Stimulated activated CD8-positive, alpha-beta memory T cell treated with anti-CD3 and anti-CD28 coated beads, Interleukin-12 subunit alpha, Interleukin-12 subunit beta, amount 100 ng/mL, for 1 hour (primary cell): ENCODE data around the gene TSKU.

Experiments used
- DNase-seq: peaks from one replicate; pipeline ENCODE4 v3.0.0-alpha.2; 2020; ENCODE audit warnings: low read depth

The TSKU gene

DNA sequence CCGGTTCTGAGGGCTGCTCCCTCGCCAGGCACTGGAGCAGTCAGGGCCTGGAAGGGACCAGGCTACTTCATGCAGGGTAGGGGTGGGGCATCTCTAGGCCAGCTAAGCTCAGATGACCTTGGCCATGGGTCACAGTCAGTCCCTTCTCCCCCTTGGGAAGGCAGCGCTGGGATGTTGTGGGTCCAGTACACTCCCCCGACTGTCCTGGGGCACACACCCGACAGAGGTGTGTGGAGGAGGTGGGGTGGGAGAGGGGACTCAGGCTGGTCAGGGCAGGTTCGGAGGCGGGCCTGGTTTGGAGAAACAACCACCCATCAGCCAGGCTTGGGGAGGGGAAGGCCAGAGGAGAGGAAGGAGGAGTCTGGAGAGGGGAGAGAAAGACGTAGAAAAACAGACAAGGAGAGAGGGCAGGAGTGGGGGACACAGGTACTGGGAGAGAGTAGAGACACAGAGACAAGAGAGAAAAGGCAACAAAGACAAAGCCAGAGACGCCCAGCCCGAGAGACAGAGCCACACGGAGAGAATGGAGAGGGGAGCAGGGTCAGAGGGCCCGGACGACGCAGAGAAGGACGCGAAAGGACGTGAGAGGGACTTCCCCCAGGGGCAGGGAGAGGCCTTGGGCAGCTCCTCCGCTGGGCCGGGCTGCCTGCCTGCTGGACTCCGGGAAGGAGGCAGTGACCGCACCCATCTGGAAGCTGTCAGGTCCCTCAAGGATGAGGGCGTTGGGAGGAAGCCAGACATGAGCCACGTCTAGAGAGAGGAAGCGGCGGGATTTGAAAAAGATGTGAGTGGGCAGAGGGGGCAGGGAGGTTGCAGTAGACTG is 30.6 kb upstream of the TSKU start:
- DNase-seq, result no peak

GRCh38 chr11:76753449-76753848 is 29.7 kb upstream of the TSKU start:
- DNase-seq, result no peak

DNA sequence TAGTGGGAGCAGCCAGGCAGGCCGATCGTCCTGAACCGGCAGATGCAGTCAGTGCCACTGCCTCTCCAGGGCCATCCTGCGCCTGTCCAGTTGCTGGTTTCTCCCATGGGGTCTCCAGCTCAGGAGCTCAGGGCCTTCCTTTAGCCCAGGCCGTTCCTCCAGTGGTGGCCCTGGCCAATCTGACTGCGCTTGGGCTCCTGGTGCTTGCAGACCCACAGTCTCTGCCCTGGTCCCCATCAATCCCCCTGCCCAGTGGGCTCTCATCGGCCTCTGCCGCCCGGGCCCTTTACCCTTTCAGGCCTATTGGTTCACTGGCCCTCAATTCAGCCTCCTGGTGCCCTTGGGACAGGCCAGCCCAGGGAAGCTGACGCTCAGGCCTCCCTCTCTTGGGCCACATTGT is 29.2 kb upstream of the TSKU start:
- DNase-seq, result no peak

GRCh38 chr11:76756341-76756741 is 26.8 kb upstream of the TSKU start:
- DNase-seq, result no peak

DNA sequence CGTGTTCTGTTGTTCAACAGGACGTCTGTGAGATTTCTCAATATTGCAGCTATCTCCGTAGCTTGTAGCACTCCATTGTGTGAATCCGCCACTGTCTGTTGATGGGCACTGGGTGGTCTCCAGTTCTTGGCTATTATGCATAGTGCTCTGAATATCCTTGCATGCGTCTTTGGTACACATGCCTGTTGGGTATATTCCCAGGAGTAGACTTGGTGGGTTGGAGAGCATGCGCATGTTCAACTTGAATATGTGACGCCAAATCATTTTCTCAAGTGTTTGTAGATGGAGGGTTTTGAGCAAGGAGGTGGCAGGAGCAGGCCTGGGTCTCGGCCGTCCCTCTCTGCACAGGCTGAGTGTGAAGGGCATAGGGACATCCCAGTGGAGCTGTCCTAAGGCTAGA is 24.8 kb upstream of the TSKU start:
- DNase-seq, result no peak

DNA sequence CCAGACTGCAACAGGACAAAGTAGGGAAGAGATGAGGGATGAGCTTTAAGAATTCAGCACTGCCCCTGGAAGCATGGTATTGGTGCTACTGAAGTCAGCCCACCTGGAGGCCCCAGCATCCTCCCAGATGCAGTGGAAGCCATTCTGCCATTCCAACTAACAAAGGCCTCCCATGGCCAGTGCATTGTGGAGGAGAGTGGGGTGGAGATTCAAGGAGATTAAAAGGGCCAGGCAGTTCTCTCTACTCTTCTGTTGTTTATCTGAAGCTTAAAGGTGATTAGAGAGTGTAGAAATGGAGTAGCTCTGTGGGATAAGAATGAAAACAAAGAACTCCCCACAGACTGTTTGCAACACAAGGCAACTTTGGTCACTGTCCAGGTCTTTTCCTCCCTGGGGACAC is 24.1 kb upstream of the TSKU start:
- no peak for DNase-seq

- DNase-seq, result no peak
These were observed 23.6 kb upstream of the TSKU start for GRCh38 chr11:76759517-76759916.

DNA sequence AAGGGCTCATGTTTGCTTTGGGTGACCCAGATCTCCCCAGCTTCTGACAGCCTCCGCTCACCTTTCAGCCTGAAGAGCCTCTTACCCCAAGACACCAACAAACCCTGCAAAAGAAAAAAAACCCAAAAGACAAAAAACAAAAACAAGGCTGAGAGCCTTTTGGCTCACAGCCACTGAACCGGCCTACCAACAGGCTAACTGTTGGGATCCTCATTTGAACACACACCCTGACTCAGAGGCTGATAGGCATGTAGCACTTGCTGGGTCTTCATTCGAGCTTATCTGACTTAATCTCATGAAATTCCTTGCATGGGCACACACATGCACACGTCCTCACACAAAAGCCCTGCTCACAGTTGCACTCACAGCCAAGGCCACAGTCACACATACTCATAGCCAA is 22.9 kb upstream of the TSKU start:
- no peak for DNase-seq

DNA sequence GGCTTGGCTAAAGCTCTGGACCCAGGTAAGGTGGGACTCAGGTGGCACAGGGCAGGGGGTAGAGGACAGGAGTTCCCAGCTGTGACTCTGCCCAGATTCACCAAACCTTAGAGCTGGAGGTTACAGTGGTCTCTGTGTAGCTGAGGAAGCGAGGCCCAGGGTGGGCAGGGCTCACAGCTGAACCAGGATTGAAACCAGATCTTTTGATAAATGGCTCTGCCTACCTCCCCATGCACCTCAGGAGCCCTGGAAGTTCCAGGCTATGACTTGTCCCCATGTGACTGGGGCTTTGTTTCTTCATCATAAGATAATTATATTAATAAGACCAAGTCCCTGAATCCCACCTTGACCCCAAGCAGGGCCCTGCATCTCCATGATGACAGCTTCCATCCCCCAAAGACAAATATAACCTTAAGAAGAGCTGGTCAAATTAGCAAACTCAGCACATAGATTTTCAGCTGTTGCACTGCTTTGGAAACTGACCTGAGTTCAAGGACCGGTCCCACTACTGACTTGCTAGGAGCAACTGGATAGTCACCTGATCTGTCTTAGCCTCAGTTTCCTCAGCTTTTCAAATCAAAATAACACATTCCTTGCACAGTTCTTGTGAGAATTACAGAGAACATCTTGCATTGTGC is 21.3 kb upstream of the TSKU start:
- no peak for DNase-seq

DNA sequence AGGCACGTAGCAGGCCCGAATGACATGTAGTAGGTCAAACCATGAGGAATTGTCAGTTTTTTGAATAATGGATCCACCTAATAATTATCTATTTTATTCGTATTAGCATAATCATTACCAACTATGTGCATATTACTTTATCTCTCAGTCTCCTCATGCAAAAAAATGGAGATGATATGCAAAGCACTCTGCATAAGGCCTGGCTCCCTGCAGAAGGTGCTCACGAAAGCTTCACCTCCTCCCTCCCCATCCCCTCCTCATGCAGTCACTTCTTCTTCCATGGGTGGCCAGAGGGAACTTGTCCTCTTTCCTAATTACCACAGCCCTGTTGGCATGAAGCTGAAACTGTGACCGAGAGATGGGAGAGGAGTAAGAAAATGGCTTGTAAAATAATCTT is 20.8 kb upstream of the TSKU start:
- no peak for DNase-seq

DNA sequence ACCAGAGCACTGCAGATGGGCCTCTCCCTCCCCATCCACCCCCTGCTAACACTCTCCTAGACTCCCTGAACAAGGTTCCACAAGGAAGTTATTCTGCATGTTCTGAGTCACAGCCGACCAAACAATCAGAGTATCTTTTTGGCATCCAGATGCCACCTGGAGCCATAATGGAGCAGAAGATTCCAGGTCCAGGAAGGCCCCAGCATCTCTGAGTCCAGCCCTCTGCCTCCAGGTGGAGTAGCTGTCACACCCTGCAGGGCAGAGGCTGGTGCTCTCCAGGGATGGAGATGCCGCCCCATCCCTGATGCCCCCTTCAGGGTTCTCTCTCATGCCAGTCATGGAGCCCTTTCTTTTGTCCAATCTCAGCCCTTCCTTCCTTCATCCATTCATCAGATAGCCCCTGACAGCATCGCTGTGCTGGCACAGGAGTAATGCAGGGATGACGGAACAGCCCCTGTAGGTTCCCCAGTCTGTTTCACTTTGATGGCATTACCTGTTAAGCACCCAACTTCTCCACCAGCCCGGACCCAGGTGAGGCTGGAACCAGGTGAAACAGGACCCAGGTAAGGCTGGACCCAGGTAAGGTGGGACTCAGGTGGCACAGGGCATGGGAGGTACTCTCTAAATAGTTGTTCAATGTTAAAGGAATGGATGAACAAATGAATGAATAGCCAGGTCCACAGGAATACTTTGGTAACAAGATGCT is 20.1 kb upstream of the TSKU start:
- no peak for DNase-seq

DNA sequence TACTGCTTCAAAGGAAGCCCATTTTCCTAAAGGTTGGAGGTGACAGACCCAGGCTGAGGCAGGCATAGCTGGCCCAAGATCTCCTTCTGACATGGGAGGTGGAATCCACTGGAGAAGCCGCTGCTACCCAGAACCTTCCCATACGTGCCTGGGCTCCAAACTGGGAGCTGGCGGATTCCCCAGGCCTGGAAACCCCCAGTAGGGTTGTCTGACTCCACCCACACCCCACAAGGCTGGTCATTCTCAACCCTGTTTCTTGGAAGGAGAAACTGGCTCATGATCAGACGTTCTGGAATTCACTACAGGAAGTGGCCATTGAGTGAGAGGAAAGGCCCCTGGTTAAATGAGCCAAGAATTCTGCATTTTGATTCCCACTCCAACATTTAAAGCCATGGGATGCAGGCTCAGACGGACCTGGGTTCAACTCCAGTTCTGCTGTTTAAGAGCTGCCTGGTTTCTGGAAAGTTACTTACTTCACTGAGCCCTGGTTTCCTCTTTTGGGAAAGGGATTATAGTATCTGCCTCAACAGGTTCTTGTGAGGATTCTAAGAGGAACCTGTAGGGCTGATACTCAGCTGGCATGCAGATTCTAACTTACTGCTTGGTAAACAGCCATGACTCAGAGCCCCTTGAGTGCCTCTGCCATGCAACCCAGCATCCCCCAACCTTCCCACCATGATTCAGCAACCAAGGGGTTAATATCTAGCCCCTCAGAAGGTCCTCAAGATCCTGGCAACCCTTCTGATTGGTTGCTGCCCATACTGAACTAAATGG is 19.4 kb upstream of the TSKU start:
- DNase-seq, result no peak

DNA sequence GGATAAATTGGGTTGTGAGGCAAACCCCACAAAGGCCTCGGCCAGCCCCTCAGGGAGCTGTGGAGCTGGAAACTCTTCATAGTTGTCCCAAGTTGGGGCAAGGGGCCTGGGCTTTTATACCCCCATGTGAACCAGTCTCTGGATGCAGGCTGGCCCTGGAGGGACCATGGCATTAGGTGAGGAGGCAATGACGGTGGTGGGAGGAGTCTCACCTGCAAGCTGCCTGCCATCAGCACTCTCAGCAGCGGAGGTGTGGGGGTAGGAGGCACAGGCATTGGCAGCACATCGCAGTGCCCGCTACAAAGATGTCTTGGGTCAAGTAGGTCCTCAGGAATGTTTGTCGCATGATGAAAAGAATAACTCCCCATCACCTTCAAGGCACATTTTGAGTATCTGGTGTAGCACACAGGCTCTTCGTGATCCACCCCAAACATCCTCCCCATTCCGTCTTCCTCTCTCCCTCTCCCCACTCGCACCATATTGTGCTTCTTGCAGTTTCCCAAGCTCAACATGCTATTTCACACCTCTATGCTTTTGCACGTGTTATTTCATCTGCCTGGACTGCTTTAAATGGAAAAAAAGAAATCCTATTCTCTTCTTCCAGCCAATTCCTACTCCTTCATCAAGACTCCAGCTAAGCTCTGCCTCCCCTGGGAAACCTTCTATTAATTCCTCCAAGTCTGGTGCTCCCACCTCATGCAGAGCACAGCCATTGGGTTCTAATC is 18.1 kb upstream of the TSKU start:
- DNase-seq, result no peak

GRCh38 chr11:76765863-76766350 is 17.2 kb upstream of the TSKU start:
- no peak for DNase-seq

- no peak for DNase-seq
These were observed 16.6 kb upstream of the TSKU start for GRCh38 chr11:76766521-76766920.

GRCh38 chr11:76767659-76768058 is 15.5 kb upstream of the TSKU start:
- no peak for DNase-seq

DNA sequence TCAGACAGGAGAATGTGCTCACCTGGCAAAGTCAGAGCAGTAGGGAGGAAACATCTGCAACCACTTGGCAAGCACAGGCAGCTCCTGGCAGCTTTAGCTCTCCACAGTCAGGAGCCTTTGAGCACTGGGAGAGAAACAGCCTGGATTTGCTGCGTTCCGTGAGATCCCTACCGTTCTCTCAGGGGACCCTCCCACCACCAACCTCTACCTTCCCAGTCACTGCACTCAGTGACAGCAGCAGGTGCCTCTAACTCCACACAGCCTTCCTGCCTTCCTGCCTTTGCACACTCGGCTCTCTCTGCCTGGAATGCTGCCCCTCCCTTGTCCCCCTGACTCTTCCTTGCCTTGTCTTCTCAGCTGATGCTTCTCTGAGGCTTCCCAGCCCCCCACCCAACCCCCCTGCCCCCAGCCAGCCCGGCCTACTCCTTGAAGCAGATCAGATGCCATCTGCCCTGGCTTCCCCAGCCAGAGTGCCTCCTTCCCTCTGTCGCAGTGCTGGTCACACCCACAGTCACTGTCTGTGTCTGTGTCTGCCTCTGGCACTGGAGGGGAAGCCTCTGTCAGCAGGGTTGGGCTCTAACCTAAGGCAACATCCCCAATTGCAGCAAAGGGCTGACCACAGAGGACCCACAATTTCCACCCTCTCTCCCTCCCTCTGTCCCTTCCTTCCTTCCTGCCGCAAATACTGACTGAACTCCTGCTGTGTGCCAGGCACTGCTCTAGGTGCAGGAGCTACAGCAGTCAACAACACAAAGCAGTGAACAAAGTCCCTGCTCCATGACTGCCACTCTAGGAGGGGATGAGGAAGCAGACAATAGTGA is 14.9 kb upstream of the TSKU start:
- DNase-seq, result no peak

GRCh38 chr11:76768909-76769560 is 14.1 kb upstream of the TSKU start:
- no peak for DNase-seq

- DNase-seq, result no peak
These were observed 13.2 kb upstream of the TSKU start for GRCh38 chr11:76769645-76770586.
